OCI-LY7 (cell line): ENCODE data around the gene PLXNA4.

Experiments used
- CTCF ChIP-seq: fragments of 200-600 bp; sonication (generic); conservative IDR thresholded peaks from 2 replicates; pipeline ENCODE4 v1.5.1; 2014; ENCODE audit warnings: mild to moderate bottlenecking, antibody characterized with exemption, low read length, moderate library complexity, mixed read lengths
- EZH2phosphoT487 ChIP-seq: fragments of 200-600 bp; sonication (generic); IDR thresholded peaks from 2 replicates; pipeline ENCODE4 v1.6.1; 2018; ENCODE audit warnings: low read depth, borderline replicate concordance, mild to moderate bottlenecking, mixed run types, antibody characterized with exemption, low read length, moderate library complexity, mixed read lengths

GRCh38 chr7:132417103-132417906 lies 159.0 kb downstream of the PLXNA4 start:
- TF ChIP-seq CTCF (no peak), EZH2phosphoT487 (no peak)
